GM12873 (cell line): Measurements from ENCODE around the gene SNRPA.

ENCODE experiments used
- CTCF ChIP-seq: IDR thresholded peaks from 2 replicates; pipeline ENCODE4 v1.5.1; 2012; ENCODE audit warnings: low read depth, mild to moderate bottlenecking, moderate library complexity, low read length, control low read depth; ENCODE audit not compliant: insufficient read depth; ENCODE audit errors: missing control alignments

SNRPA gene

DNA sequence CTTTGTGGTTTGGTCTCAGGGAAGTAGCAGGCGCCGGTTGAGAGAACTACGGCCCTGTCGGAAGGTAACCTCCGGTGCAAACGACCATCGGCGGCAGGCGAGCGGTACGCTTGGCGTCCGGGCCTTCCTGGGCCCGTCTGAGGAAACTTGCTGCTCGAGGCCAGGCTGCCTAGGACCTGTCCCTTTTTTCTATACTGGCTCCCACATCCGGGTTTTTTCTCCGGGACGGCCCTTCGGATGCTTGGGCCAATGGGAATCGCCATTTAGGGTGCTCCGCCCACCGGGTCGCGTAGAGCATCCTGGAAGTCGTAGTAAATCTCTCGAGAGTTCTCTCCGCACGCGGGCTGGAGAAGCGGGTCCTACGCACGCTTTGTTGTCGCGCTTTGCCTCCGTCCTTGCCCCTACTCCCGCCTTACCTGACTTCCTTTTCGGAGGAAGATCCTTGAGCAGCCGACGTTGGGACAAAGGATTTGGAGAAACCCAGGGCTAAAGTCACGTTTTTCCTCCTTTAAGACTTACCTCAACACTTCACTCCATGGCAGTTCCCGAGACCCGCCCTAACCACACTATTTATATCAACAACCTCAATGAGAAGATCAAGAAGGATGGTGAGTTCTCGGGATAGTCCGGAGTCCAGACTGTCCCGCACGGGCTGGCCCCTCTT is at the start of gene SNRPA:
Gene SNRPA (plus strand): TSS at position 330 of the 664 bp plus-strand sequence. CDS start 206 bp downstream, at position 536.
- no peak for TF ChIP-seq CTCF

DNA sequence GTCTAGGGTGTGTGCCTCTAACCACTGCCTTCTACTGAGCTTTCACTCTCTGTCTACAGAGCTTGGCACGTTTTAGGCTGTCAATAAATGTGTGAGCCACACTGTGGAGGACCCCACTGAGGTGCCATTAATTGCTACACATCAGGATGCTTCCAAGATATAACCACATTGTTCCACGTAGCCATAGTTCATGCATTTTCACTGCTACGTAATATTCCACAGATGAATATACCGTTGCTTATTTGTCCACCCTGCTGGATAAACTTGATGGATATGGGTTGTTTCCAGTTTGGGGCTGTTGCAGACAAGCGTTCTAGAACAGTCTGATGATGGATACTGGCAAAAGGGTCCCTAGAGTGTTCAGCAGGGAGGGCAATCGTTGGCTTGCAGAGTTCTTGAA is 49.2 kb upstream of the SNRPA start:
- TF ChIP-seq CTCF, result no peak

GRCh38 chr19:40702337-40703012 is 48.5 kb upstream of the SNRPA start:
- TF ChIP-seq CTCF, result no peak

GRCh38 chr19:40703029-40703755 is 47.8 kb upstream of the SNRPA start:
- TF ChIP-seq CTCF, result no peak

- no peak for TF ChIP-seq CTCF
These were observed 46.3 kb upstream of the SNRPA start for GRCh38 chr19:40704491-40705361.

- no peak for TF ChIP-seq CTCF
These were observed 45.7 kb upstream of the SNRPA start for GRCh38 chr19:40705362-40705651.

DNA sequence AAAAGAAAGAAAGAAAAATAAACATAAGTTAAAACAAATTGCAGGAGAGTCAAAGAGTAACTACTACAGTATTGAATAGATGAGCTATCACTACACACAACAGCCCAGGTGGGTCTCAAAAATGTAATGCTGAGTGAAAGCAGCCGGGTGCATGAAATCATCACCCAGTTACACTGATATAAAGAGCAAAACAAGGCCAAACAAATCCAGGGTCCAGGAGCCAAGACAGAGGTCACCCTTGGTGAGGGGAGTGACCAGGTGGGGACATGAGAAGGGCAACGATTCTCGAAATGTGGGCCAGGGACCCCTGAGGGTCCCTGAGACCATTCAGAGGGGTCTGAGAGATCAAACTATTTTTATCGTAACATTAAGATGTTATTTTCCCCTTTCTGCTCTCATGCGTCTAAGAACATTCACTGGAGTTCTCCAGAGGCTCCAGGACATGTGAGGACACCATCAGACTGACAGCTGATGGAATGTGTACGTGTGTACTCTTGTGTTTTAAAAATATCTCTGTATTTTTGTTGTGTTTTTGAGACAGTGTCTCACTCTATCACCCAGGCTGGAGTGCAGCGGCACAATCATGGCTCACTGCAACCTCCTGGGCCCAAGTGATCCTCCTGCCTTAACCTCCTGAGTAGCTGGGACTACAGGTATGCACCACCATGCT is 44.9 kb upstream of the SNRPA start:
- TF ChIP-seq CTCF, result no peak
